HG02840 (cell line): ENCODE data around the gene C1RL.
"Not testable (repeated sequence)": the region's sequence is repeated elsewhere in the genome, so short reads cannot be mapped to it uniquely, and the experiment has no call there.

Experiments used
- ATAC-seq: cut with Tn5 transposase; IDR thresholded peaks from one replicate; pipeline ENCODE4 v1.9.1; 2021; ENCODE audit warnings: mild to moderate bottlenecking, moderate library complexity, moderate number of reproducible peaks; ENCODE audit not compliant: unreplicated experiment, low FRiP score

Gene C1RL

GRCh38 chr12:7068994-7069346, 40.0 kb downstream of the C1RL start:
- no peak for ATAC-seq

- ATAC-seq: no peak
These were observed 40.6 kb downstream of the C1RL start for GRCh38 chr12:7068240-7068993.

- no peak for ATAC-seq
These were observed 41.9 kb downstream of the C1RL start for GRCh38 chr12:7067096-7067495.

GRCh38 chr12:7066596-7066995, 42.4 kb downstream of the C1RL start:
- ATAC-seq: no peak

- ATAC-seq: no peak
These were observed 43.9 kb downstream of the C1RL start for GRCh38 chr12:7065073-7065623.

GRCh38 chr12:7064516-7064915, 44.5 kb downstream of the C1RL start:
- no peak for ATAC-seq

- no peak for ATAC-seq
These were observed 47.4 kb downstream of the C1RL start for GRCh38 chr12:7061596-7061995.

GRCh38 chr12:7061138-7061537, 47.9 kb downstream of the C1RL start:
- no peak for ATAC-seq

- ATAC-seq: no peak
These were observed 48.6 kb downstream of the C1RL start, which contains the start of gene C1S for GRCh38 chr12:7060353-7060954. C1S (plus strand) TSS chr12:7060718; CDS start chr12:7061913, 1,195 bp downstream.

GRCh38 chr12:7059780-7060179, 49.2 kb downstream of the C1RL start:
- no peak for ATAC-seq

- ATAC-seq: no peak
These were observed 50.1 kb downstream of the C1RL start for GRCh38 chr12:7058850-7059395.

- no peak for ATAC-seq
These were observed 50.7 kb downstream of the C1RL start for GRCh38 chr12:7058163-7058845.

GRCh38 chr12:7055736-7056135, 53.3 kb downstream of the C1RL start:
- not testable (repeated sequence) for ATAC-seq

- no peak for ATAC-seq
These were observed 54.1 kb downstream of the C1RL start for GRCh38 chr12:7054925-7055324.

GRCh38 chr12:7049973-7050372, 59.0 kb downstream of the C1RL start:
- not testable (repeated sequence) for ATAC-seq

GRCh38 chr12:7049445-7049951, 59.5 kb downstream of the C1RL start:
- not testable (repeated sequence) for ATAC-seq

GRCh38 chr12:7047306-7047705, 61.7 kb downstream of the C1RL start:
- ATAC-seq: no peak

- no peak for ATAC-seq
These were observed 62.5 kb downstream of the C1RL start for GRCh38 chr12:7046383-7047105.

GRCh38 chr12:7045913-7046312, 63.1 kb downstream of the C1RL start:
- ATAC-seq: no peak
